Keratinocyte (primary cell): ENCODE results near the gene ZSCAN2. TPM values are rescaled to one million over a fixed set of nuclear protein-coding genes. Genes with fewer than 3 reads are reported as not detected.
"Not testable (repeated sequence)": the region's sequence is repeated elsewhere in the genome, so short reads cannot be mapped to it uniquely, and the experiment has no call there.

Experiments used
- DNase-seq: peaks from one replicate; pipeline ENCODE4 v3.0.0-alpha.2; 2011; ENCODE audit warnings: low read depth, missing footprints, low spot score
- FAIRE-seq: peaks from 2 replicates; lab custom pipeline; 2011; peaks lifted over from hg19 to GRCh38; lab: Jason Lieb, UNC
- H2AFZ ChIP-seq: 2 replicates; pipeline ENCODE4 v1.6.0; 2012; ENCODE audit warnings: low read length, control low read depth, inconsistent platforms; ENCODE audit not compliant: control insufficient read depth
- H3K27ac ChIP-seq: 2 replicates; pipeline ENCODE4 v1.5.1; 2011; ENCODE audit warnings: low read length; ENCODE audit not compliant: control insufficient read depth, insufficient read depth
- H3K27me3 ChIP-seq: 3 replicates; pipeline ENCODE4 v1.6.0; 2011; ENCODE audit warnings: low read length; ENCODE audit not compliant: control insufficient read depth, insufficient read depth; ENCODE audit errors: extremely low read depth
- H3K36me3 ChIP-seq, 2 experiments: 2 replicates in 1 of 2; 3 replicates in 1 of 2; pipeline ENCODE4 v1.5.1; 2011; ENCODE audit warnings: low read length in 2 of 2, mild to moderate bottlenecking in 1 of 2; ENCODE audit not compliant: control insufficient read depth in 2 of 2, insufficient read depth in 2 of 2; ENCODE audit errors: extremely low read depth in 1 of 2
- H3K4me1 ChIP-seq: 3 replicates; pipeline ENCODE4 v1.5.1; 2011; ENCODE audit warnings: low read length; ENCODE audit not compliant: control insufficient read depth, insufficient read depth; ENCODE audit errors: extremely low read depth
- H3K4me2 ChIP-seq: 3 replicates; pipeline ENCODE4 v1.6.0; 2011; ENCODE audit warnings: low read depth, low read length; ENCODE audit not compliant: control insufficient read depth, insufficient read depth; ENCODE audit errors: extremely low read depth
- H3K4me3 ChIP-seq, 3 experiments: fragments of 200-600 bp in 1 of 3; sonication (generic) in 1 of 3; 2 replicates in 2 of 3; 3 replicates in 1 of 3; pipeline ENCODE4 v1.5.1; 2011 to 2016; ENCODE audit warnings: low read length in 3 of 3, mild to moderate bottlenecking in 3 of 3, control low read depth in 2 of 3, inconsistent platforms in 1 of 3, low read depth in 1 of 3, mixed read lengths in 1 of 3, mixed run types in 1 of 3, moderate library complexity in 1 of 3; ENCODE audit not compliant: control insufficient read depth in 2 of 3, insufficient read depth in 2 of 3; ENCODE audit errors: extremely low read depth in 1 of 3
- H3K79me2 ChIP-seq: 2 replicates; pipeline ENCODE4 v1.6.0; 2012; ENCODE audit warnings: low read length; ENCODE audit not compliant: control insufficient read depth, insufficient read depth
- H3K9ac ChIP-seq: 3 replicates; pipeline ENCODE4 v1.6.0; 2011; ENCODE audit warnings: low read length; ENCODE audit not compliant: control insufficient read depth, insufficient read depth; ENCODE audit errors: extremely low read depth
- H3K9me1 ChIP-seq: 3 replicates; pipeline ENCODE4 v1.6.0; 2011; ENCODE audit warnings: low read length; ENCODE audit not compliant: control insufficient read depth, insufficient read depth; ENCODE audit errors: extremely low read depth
- H3K9me3 ChIP-seq: 2 replicates; pipeline ENCODE4 v1.5.1; 2012; ENCODE audit warnings: low read depth, low read length; ENCODE audit not compliant: control insufficient read depth
- H4K20me1 ChIP-seq: 3 replicates; pipeline ENCODE4 v1.6.0; 2011; ENCODE audit warnings: low read length; ENCODE audit not compliant: control insufficient read depth, insufficient read depth; ENCODE audit errors: extremely low read depth
- EZH2 ChIP-seq: IDR thresholded peaks from one replicate; pipeline ENCODE4 v1.6.1; 2012; ENCODE audit warnings: inconsistent platforms, mild to moderate bottlenecking, low read length, moderate library complexity
- dilution Hi-C: fragments of 300-500 bp; cut with MboI; formaldehyde crosslinking; loops from one replicate; pipeline ENCODE4 v1.7.0; 2020; ENCODE audit warnings: low sequenced_read_pairs; ENCODE audit not compliant: extremely low pct_ligation_motif_present
- polyA plus RNA-seq, 5 experiments: library from polyadenylated mRNA; depleted of rRNA in 3 of 5; stranded (reverse) in 3 of 5; stranded (forward) in 1 of 5; unstranded in 1 of 5; fragments of >200 nt; gene quantifications; 1 replicate in 1 of 5; 2 replicates in 3 of 5; 3 replicates in 1 of 5; pipeline versions ENCODE4 v1.2.1 to v1.2.3, GENCODE V29; 2011 to 2012; ENCODE audit warnings: missing spikeins in 2 of 5, low read depth in 1 of 5, low replicate concordance in 1 of 5
- TF ChIP-seq, protein P1 (sequence below), 3 experiments: IDR thresholded peaks in 1 of 3; conservative IDR thresholded peaks in 1 of 3; optimal IDR thresholded peaks in 1 of 3; 2 replicates in 2 of 3; 3 replicates in 1 of 3; pipeline versions ENCODE3 to v1.5.1; 2011; ENCODE audit warnings: low read length in 3 of 3, mild to moderate bottlenecking in 3 of 3, moderate library complexity in 2 of 3, control low read depth in 1 of 3, inconsistent platforms in 1 of 3; ENCODE audit not compliant: insufficient read depth in 2 of 3; ENCODE audit errors: extremely low read depth in 1 of 3

ZSCAN2 gene
- polyA plus RNA-seq, 1 donor (not counting 4 experiments of a cell fraction or from before 2014, with no cell fraction given): 3.7 TPM

GRCh38 chr15:84638103-84638502, 37.3 kb downstream of the ZSCAN2 start:
- H3K27ac ChIP-seq: no peak overlapping the region
- FAIRE-seq (no peak), DNase-seq (no peak)
- H3K4me3 ChIP-seq: no peak overlapping the region
- H3K27me3 ChIP-seq: no peaks in the 10 kb centered on the region
- H3K9me3 ChIP-seq: no peaks in the 10 kb centered on the region
- TF ChIP-seq EZH2: no peak
- TF ChIP-seq, protein P1, sequence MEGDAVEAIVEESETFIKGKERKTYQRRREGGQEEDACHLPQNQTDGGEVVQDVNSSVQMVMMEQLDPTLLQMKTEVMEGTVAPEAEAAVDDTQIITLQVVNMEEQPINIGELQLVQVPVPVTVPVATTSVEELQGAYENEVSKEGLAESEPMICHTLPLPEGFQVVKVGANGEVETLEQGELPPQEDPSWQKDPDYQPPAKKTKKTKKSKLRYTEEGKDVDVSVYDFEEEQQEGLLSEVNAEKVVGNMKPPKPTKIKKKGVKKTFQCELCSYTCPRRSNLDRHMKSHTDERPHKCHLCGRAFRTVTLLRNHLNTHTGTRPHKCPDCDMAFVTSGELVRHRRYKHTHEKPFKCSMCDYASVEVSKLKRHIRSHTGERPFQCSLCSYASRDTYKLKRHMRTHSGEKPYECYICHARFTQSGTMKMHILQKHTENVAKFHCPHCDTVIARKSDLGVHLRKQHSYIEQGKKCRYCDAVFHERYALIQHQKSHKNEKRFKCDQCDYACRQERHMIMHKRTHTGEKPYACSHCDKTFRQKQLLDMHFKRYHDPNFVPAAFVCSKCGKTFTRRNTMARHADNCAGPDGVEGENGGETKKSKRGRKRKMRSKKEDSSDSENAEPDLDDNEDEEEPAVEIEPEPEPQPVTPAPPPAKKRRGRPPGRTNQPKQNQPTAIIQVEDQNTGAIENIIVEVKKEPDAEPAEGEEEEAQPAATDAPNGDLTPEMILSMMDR (optimal IDR thresholded peaks at IDR 0.05 in 1 of 3, IDR thresholded peaks at IDR 0.05 in 1 of 3, conservative IDR thresholded peaks at IDR 0.05 in 1 of 3; ENCODE audit: extremely low read depth in 1 of 3, insufficient read depth in 2 of 3, low read length in 3 of 3): peak in 1 of 3 experiments; percentile 47
- H3K4me1 ChIP-seq: peaks cover 5% of the 10 kb centered on the region
- H3K9me1 ChIP-seq: no peaks in the 10 kb centered on the region
- dilution Hi-C loops: no loop called here
- H3K9ac ChIP-seq: no peak overlapping the region
- no peak overlapping the region for H2AFZ ChIP-seq
- H4K20me1 ChIP-seq: no peaks in the 10 kb centered on the region
- peaks cover 8 to 20% of the 10 kb centered on the region in 2 experiments for H3K36me3 ChIP-seq
- no peak overlapping the region for H3K4me2 ChIP-seq
- H3K79me2 ChIP-seq: no peaks in the 10 kb centered on the region

- DNase-seq, H3K79me2 ChIP-seq, H3K9me1 ChIP-seq, H3K4me3 ChIP-seq, H3K27me3 ChIP-seq, H3K9me3 ChIP-seq, H3K4me2 ChIP-seq, H4K20me1 ChIP-seq, H2AFZ ChIP-seq, H3K4me1 ChIP-seq, dilution Hi-C loops, H3K27ac ChIP-seq, FAIRE-seq, H3K9ac ChIP-seq: not testable (repeated sequence)
- peaks cover 22 to 34% of the 10 kb centered on the region in 2 experiments for H3K36me3 ChIP-seq
Measured at GRCh38 chr15:84641871-84642270, 41.1 kb downstream of the ZSCAN2 start.

DNA sequence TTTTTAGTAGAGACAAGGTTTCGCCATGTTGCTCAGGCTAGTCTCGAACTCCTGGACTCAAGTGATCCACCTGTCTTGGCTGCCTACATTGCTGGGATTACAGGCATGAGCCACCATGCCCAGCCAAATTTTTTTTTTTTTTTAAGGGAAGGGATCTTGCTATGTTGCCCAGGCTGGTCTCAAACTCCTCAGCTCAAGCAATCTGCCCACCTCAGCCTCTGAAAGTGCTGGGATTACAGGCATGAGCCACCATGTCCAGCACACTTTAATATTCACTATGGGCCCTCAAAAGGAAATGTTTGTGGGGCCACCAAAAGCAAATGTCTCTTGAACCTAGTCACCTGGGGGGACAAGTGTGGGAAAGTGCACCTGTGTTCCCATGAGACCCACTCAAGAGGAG, 41.8 kb downstream of the ZSCAN2 start:
- H3K9me3 ChIP-seq, DNase-seq, H3K9me1 ChIP-seq, H3K4me3 ChIP-seq, FAIRE-seq, H3K9ac ChIP-seq, H4K20me1 ChIP-seq, dilution Hi-C loops, H3K4me2 ChIP-seq, H2AFZ ChIP-seq, H3K27ac ChIP-seq, H3K27me3 ChIP-seq, H3K4me1 ChIP-seq, H3K79me2 ChIP-seq: not testable (repeated sequence)
- H3K36me3 ChIP-seq: peaks cover 27 to 36% of the 10 kb centered on the region in 2 experiments
